CD14-positive monocyte (primary cell): ENCODE measurements around the gene JUP. TPM values are rescaled to one million over a fixed set of nuclear protein-coding genes. Genes with fewer than 3 reads are reported as not detected.
A peak's percentile ranks its signal among the peaks of the same experiment; 100 is the strongest.

ENCODE experiments used
- DNase-seq, 3 donors: peaks; one replicate each; pipeline ENCODE4 v3.0.0-alpha.2; 2011 to 2022
- H2AFZ ChIP-seq: 2 replicates; pipeline ENCODE4 v1.6.0; 2012; ENCODE audit warnings: mild to moderate bottlenecking, low read depth, low read length, inconsistent platforms; ENCODE audit not compliant: insufficient read depth, poor library complexity, severe bottlenecking
- H3K27ac ChIP-seq, 2 donors: 1 replicate in 1 of 2; 2 replicates in 1 of 2; pipeline ENCODE4 v1.5.1; 2012 to 2013; ENCODE audit warnings: low read length in 2 of 2, control low read depth in 1 of 2, inconsistent platforms in 1 of 2, low read depth in 1 of 2, mild to moderate bottlenecking in 1 of 2
- H3K27me3 ChIP-seq, 2 donors: one replicate each; pipeline versions ENCODE4 v1.6.0 to v1.6.1; 2011 to 2013; ENCODE audit warnings: low read length in 2 of 2; ENCODE audit not compliant: control insufficient read depth in 2 of 2, insufficient read depth in 2 of 2
- H3K36me3 ChIP-seq, 2 donors: replicated peaks in 1 of 2; 1 replicate in 1 of 2; 2 replicates in 1 of 2; pipeline versions ENCODE4 v1.5.1 to v1.6.1; 2012 to 2013; ENCODE audit warnings: low read length in 2 of 2, control low read depth in 1 of 2, inconsistent platforms in 1 of 2, mild to moderate bottlenecking in 1 of 2; ENCODE audit not compliant: insufficient read depth in 2 of 2, control insufficient read depth in 1 of 2
- H3K4me1 ChIP-seq, 2 donors: 1 replicate in 1 of 2; 2 replicates in 1 of 2; pipeline versions ENCODE4 v1.5.1 to v1.6.1; 2012 to 2013; ENCODE audit warnings: low read length in 2 of 2, control low read depth in 1 of 2, inconsistent platforms in 1 of 2, mild to moderate bottlenecking in 1 of 2, moderate library complexity in 1 of 2; ENCODE audit not compliant: insufficient read depth in 2 of 2, control insufficient read depth in 1 of 2
- H3K4me2 ChIP-seq: replicated peaks from 2 replicates; pipeline ENCODE3; 2012; ENCODE audit warnings: low read length, moderate library complexity, mild to moderate bottlenecking; ENCODE audit not compliant: poor library complexity, severe bottlenecking; ENCODE audit errors: extremely low read depth
- H3K4me3 ChIP-seq, 3 experiments: fragments of 200-600 bp in 1 of 3; sonication (generic) in 1 of 3; replicated peaks in 1 of 3; 1 replicate in 2 of 3; 2 replicates in 1 of 3; pipeline ENCODE4 v1.5.1; 2011 to 2013; ENCODE audit warnings: low read length in 3 of 3, mild to moderate bottlenecking in 3 of 3, control low read depth in 2 of 3, low read depth in 2 of 3, inconsistent platforms in 1 of 3, moderate library complexity in 1 of 3
- H3K79me2 ChIP-seq: 2 replicates; pipeline ENCODE4 v1.6.0; 2012; ENCODE audit warnings: mild to moderate bottlenecking, control low read depth, inconsistent platforms, low read length, moderate library complexity; ENCODE audit not compliant: insufficient read depth
- H3K9ac ChIP-seq: 2 replicates; pipeline ENCODE4 v1.6.0; 2017; ENCODE audit warnings: low read length, mild to moderate bottlenecking; ENCODE audit not compliant: insufficient read depth, poor library complexity, severe bottlenecking
- H3K9me3 ChIP-seq, 2 donors: replicated peaks in 1 of 2; 1 replicate in 1 of 2; 2 replicates in 1 of 2; pipeline versions ENCODE4 v1.5.1 to v1.6.1; 2012 to 2013; ENCODE audit warnings: low read length in 2 of 2, control low read depth in 1 of 2; ENCODE audit not compliant: control insufficient read depth in 1 of 2, insufficient read depth in 1 of 2
- H4K20me1 ChIP-seq: 2 replicates; pipeline ENCODE4 v1.6.0; 2012; ENCODE audit warnings: mild to moderate bottlenecking, low read length, control low read depth, moderate library complexity; ENCODE audit not compliant: insufficient read depth
- H3K27ac Mint-ChIP-seq, 7 donors: one replicate each; pipeline ENCODE4 v1.8.0; 2020; ENCODE audit warnings: mild to moderate bottlenecking in 7 of 7, mixed read lengths in 7 of 7, moderate library complexity in 6 of 7, inconsistent platforms in 2 of 7
- H3K27me3 Mint-ChIP-seq, 3 donors: one replicate each; pipeline ENCODE4 v1.8.0; 2021 to 2022; ENCODE audit warnings: low read depth in 3 of 3, mild to moderate bottlenecking in 3 of 3, mixed read lengths in 3 of 3, moderate library complexity in 3 of 3, inconsistent platforms in 1 of 3
- H3K36me3 Mint-ChIP-seq, 2 donors: one replicate each; pipeline ENCODE4 v1.8.0; 2020; ENCODE audit warnings: mixed read lengths in 2 of 2, inconsistent platforms in 1 of 2, mild to moderate bottlenecking in 1 of 2
- H3K4me1 Mint-ChIP-seq: one replicate; pipeline ENCODE4 v1.8.0; 2020; ENCODE audit warnings: mild to moderate bottlenecking, mixed read lengths
- H3K4me3 Mint-ChIP-seq, 2 donors: one replicate each; pipeline ENCODE4 v1.8.0; 2020; ENCODE audit warnings: mild to moderate bottlenecking in 2 of 2, mixed read lengths in 2 of 2, moderate library complexity in 1 of 2
- H3K9me3 Mint-ChIP-seq, 7 donors: one replicate each; pipeline ENCODE4 v1.8.0; 2020 to 2022; ENCODE audit warnings: mixed read lengths in 7 of 7, mild to moderate bottlenecking in 6 of 7, moderate library complexity in 6 of 7, inconsistent platforms in 2 of 7
- CTCF ChIP-seq: fragments of 200-600 bp; IDR thresholded peaks from one replicate; pipeline ENCODE4 v1.8.0; 2022; ENCODE audit warnings: antibody characterized with exemption, mild to moderate bottlenecking
- WGBS: methylation state at CpG from one replicate; pipeline ENCODE4 v1.1.5; 2013; ENCODE audit warnings: missing lambda C conversion rate; ENCODE audit not compliant: insufficient coverage; 5-methylcytosine and 5-hydroxymethylcytosine counted together
- intact Hi-C, 2 donors: fragments of 100-400 bp; cut with micrococcal nuclease; formaldehyde crosslinking; loops; one replicate each; pipeline versions ENCODE4 v1.15.0 to v1.15.1; 2023
- polyA plus RNA-seq, 3 donors: library from polyadenylated mRNA; depleted of rRNA in 1 of 3; unstranded in 2 of 3; stranded (reverse) in 1 of 3; fragments of 300-500 nt in 2 of 3; fragments of >200 nt in 1 of 3; fragmentation: Illumina TruSeq in 2 of 3; gene quantifications; 1 replicate in 2 of 3; 2 replicates in 1 of 3; pipeline ENCODE4 v1.2.3, GENCODE V29; 2012 to 2021

The JUP gene
- polyA plus RNA-seq, 3 donors = 14.0 to 22.1 (median 15.4) TPM

GRCh38 chr17:41760878-41761277, 25.6 kb downstream of the JUP start:
- no peaks in the 10 kb centered on the region for H3K4me1 ChIP-seq
- no peak overlapping the region for H2AFZ ChIP-seq
- peaks cover 61 to 81% of the 10 kb centered on the region in 2 donors for H3K36me3 ChIP-seq
- intact Hi-C loops = no loop called here
- DNase-seq = no peak
- H3K9ac ChIP-seq = no peak overlapping the region
- 89% methylated on average over 4 of the region's 6 CpGs for WGBS
- no peaks in the 10 kb centered on the region for H3K27me3 ChIP-seq
- no peaks in the 10 kb centered on the region for H4K20me1 ChIP-seq
- H3K36me3 Mint-ChIP-seq = peaks cover 37 to 39% of the 10 kb centered on the region in 2 donors
- H3K9me3 ChIP-seq = no peaks in the 10 kb centered on the region
- H3K4me2 ChIP-seq = no peak overlapping the region
- peaks cover 0 to 5% (median 0%) of the 10 kb centered on the region in 3 donors for H3K27me3 Mint-ChIP-seq
- no peak for TF ChIP-seq CTCF
- H3K4me3 ChIP-seq = no peak overlapping the region
- H3K4me3 Mint-ChIP-seq = no peak overlapping the region
- no peaks in the 10 kb centered on the region for H3K9me3 Mint-ChIP-seq
- no peak overlapping the region for H3K27ac ChIP-seq
- peak overlapping the region in 1 of 7 donors; percentile 32 for H3K27ac Mint-ChIP-seq
- no peaks in the 10 kb centered on the region for H3K79me2 ChIP-seq
- no peaks in the 10 kb centered on the region for H3K4me1 Mint-ChIP-seq

GRCh38 chr17:41758601-41759000, 27.9 kb downstream of the JUP start:
- H3K27me3 Mint-ChIP-seq = peaks cover 0 to 4% (median 0%) of the 10 kb centered on the region in 3 donors
- Histone ChIP-seq H3K27ac (no peak overlapping the region), H3K36me3 (peaks cover 45 to 74% of the 10 kb centered on the region in 2 donors), H4K20me1 (no peaks in the 10 kb centered on the region), H3K79me2 (no peaks in the 10 kb centered on the region), H2AFZ (no peak overlapping the region), H3K9ac (no peak overlapping the region), H3K4me1 (no peaks in the 10 kb centered on the region), H3K4me3 (no peak overlapping the region), H3K4me2 (no peak overlapping the region), H3K27me3 (no peaks in the 10 kb centered on the region), H3K9me3 (no peaks in the 10 kb centered on the region)
- 94% methylated on average over 7 of the region's 9 CpGs for WGBS
- H3K27ac Mint-ChIP-seq = no peak overlapping the region
- no peak for DNase-seq
- TF ChIP-seq CTCF = no peak
- no peak overlapping the region for H3K4me3 Mint-ChIP-seq
- H3K36me3 Mint-ChIP-seq = peaks cover 29 to 33% of the 10 kb centered on the region in 2 donors
- H3K4me1 Mint-ChIP-seq = no peaks in the 10 kb centered on the region
- no peaks in the 10 kb centered on the region for H3K9me3 Mint-ChIP-seq
- intact Hi-C loops = no loop called here
